Measurements from ENCODE around the gene LSP1. TPM values are rescaled to one million over a fixed set of nuclear protein-coding genes. Genes with fewer than 3 reads are reported as not detected.

The LSP1 gene
- total RNA-seq, 1 donor from 2014 or later, result 2.5 TPM

DNA sequence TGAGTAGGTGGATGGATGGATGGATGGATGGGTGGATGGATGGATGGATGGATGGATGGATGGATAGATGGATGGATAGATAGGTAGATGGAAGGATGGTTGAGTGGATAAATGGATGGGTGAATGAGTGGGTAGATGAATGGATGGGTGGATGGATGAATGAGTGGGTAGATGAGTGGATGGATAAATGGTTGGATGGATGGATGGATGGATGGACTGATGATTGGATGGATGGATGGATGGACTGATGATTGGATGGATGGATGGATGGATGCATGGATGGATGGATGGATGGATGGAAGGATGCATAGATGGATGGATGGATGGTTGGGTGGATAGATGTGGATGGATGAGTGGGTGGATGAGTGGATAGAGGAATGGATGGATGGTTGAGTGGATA lies 31.3 kb upstream of the LSP1 start:
- peaks cover 5% of the 10 kb centered on the region for H3K36me3 Mint-ChIP-seq (ENCODE audit: unreplicated experiment)
- H3K27me3 Mint-ChIP-seq (ENCODE audit: unreplicated experiment), result peaks cover 8% of the 10 kb centered on the region
- no peak for DNase-seq
- no peak overlapping the region for H3K27ac Mint-ChIP-seq (ENCODE audit: unreplicated experiment)
- no peaks in the 10 kb centered on the region for H3K4me1 Mint-ChIP-seq (ENCODE audit: low read depth, unreplicated experiment)
- no peaks in the 10 kb centered on the region for H3K9me3 Mint-ChIP-seq (ENCODE audit: unreplicated experiment)
- no peak overlapping the region for H3K4me3 Mint-ChIP-seq (ENCODE audit: unreplicated experiment)
- TF ChIP-seq, protein P1, sequence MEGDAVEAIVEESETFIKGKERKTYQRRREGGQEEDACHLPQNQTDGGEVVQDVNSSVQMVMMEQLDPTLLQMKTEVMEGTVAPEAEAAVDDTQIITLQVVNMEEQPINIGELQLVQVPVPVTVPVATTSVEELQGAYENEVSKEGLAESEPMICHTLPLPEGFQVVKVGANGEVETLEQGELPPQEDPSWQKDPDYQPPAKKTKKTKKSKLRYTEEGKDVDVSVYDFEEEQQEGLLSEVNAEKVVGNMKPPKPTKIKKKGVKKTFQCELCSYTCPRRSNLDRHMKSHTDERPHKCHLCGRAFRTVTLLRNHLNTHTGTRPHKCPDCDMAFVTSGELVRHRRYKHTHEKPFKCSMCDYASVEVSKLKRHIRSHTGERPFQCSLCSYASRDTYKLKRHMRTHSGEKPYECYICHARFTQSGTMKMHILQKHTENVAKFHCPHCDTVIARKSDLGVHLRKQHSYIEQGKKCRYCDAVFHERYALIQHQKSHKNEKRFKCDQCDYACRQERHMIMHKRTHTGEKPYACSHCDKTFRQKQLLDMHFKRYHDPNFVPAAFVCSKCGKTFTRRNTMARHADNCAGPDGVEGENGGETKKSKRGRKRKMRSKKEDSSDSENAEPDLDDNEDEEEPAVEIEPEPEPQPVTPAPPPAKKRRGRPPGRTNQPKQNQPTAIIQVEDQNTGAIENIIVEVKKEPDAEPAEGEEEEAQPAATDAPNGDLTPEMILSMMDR (IDR thresholded peaks at IDR 0.05; ENCODE audit: partially characterized antibody, unreplicated experiment), result no peak

DNA sequence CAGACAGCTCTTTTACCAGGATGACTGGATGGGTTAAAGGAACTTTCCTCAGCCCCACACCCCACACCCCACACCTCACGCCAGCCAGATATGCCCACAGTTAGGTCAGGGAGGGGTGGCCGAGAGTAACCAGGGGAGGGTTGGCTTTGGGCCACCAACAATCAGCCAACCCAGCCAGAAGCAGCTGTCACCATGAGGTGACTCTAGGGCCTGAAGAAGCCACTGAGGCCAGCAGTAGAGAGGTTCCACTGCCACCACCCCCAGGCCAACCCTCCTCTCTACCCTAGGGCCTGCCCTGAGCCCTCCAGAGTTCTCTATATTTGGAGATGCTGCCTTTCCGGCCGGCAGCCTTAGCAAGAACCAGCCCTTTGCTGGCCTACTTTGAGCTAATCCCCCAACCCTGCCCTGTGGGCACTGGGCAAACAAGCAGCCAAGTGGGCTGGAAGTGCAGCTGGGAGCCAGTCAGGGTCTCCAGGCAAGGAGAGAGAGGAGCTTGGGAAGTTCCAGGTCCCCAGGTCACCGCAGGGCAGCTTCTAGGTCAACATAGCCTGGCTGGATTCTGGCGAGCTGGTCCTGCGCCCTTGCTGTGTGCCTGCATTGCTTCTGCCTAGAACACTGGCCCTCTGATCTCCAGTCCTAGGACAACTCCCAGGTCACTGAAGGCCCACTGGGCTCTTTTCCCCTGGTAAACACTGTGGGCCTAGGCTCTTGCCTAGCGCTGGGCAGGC lies 30.1 kb upstream of the LSP1 start:
- H3K27me3 Mint-ChIP-seq (ENCODE audit: unreplicated experiment), result peaks cover 8% of the 10 kb centered on the region
- no peak overlapping the region for H3K27ac Mint-ChIP-seq (ENCODE audit: unreplicated experiment)
- peaks cover 5% of the 10 kb centered on the region for H3K36me3 Mint-ChIP-seq (ENCODE audit: unreplicated experiment)
- no peak for DNase-seq
- TF ChIP-seq, protein P1 (IDR thresholded peaks at IDR 0.05; ENCODE audit: partially characterized antibody, unreplicated experiment), result no peak
- H3K9me3 Mint-ChIP-seq (ENCODE audit: unreplicated experiment), result no peaks in the 10 kb centered on the region
- no peaks in the 10 kb centered on the region for H3K4me1 Mint-ChIP-seq (ENCODE audit: low read depth, unreplicated experiment)
- no peak overlapping the region for H3K4me3 Mint-ChIP-seq (ENCODE audit: unreplicated experiment)

DNA sequence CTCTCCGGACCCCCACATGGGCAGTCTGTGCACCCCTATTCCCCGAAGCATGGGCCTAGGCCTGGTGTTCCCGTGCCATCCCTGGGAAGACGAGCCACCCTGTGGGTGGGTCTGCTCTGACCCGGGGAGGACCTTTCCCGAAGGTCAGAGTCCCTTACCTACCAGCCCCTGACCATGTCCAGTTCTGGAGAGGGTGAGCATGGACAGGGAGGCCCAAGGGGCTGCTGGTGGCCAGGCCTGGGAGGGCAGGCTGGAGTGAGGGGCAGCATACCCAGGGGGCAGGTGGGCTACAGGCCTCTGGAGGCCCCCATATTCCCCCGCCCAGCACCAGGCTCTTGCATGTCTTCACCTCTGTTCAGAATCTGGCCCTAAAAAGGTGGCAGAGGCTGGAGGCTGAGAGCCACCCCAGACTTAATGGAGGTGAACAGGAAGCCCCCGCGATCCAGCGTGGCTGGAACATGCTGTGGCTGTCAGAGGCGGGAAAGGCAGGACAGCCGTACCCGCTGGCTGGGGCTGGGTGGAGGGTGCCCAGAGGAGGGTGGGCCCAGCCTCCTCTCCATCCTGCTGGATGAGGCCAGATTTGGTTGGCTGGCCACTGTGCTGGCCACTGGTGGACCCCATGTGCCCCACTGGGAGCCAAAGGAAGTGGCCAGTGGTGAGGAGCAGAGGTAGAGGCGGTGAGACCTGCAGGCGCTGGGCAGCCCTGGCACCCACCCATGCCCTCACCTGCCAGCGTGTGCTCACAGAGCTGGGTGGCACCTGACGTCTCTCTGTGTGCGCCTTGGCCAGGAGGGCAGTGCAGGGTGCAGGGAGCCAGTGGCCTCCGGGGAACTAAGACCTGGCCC lies 29.3 kb upstream of the LSP1 start:
- Mint-ChIP-seq H3K4me3 (ENCODE audit: unreplicated experiment) (no peak overlapping the region), H3K36me3 (ENCODE audit: unreplicated experiment) (peaks cover 5% of the 10 kb centered on the region), H3K27ac (ENCODE audit: unreplicated experiment) (no peak overlapping the region), H3K27me3 (ENCODE audit: unreplicated experiment) (peaks cover 8% of the 10 kb centered on the region), H3K4me1 (ENCODE audit: low read depth, unreplicated experiment) (no peaks in the 10 kb centered on the region), H3K9me3 (ENCODE audit: unreplicated experiment) (no peaks in the 10 kb centered on the region)
- no peak for DNase-seq
- TF ChIP-seq, protein P1 (IDR thresholded peaks at IDR 0.05; ENCODE audit: partially characterized antibody, unreplicated experiment), result no peak

DNA sequence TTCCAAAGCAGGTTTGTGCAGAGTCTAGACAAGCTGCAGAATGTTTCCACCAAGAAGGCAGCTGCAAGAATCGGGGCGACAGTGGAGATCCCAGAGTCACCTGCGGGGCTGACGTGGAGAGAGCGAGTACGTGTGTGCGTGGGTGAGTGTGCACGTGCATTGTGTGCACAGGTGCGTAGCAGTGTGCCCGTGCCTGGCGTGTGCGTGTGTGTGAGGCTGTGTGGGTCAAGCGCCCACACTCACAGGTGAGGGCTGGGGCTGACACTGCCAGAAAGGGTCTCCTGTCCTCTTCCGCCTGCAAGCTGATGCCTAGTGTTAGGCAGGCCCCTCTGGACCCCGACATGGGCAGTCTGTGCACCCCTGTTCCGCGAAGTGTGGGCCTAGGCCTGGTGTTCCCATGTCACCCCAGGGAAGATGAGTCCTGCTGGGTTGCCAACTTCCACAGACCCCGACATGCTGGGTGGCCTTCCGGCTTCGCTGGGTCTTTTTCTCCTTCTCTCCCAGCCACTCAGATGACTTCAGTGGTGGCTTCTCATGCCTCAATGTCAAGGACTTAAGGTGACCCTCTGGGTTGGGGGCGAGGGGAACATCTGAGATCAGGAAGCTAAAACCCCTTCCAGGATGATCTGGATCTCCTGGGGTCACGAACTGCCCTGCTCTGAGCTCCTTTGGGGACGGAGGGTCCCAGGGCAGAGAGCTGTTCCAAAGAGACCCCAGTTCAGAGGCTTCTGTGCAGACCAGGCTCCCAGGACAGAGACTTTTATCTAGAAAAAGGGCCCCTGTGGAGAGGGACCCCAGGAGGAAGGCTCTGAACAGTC lies 28.5 kb upstream of the LSP1 start:
- no peak overlapping the region for H3K27ac Mint-ChIP-seq (ENCODE audit: unreplicated experiment)
- peaks cover 5% of the 10 kb centered on the region for H3K36me3 Mint-ChIP-seq (ENCODE audit: unreplicated experiment)
- no peak for DNase-seq
- peaks cover 10% of the 10 kb centered on the region for H3K27me3 Mint-ChIP-seq (ENCODE audit: unreplicated experiment)
- no peaks in the 10 kb centered on the region for H3K9me3 Mint-ChIP-seq (ENCODE audit: unreplicated experiment)
- H3K4me3 Mint-ChIP-seq (ENCODE audit: unreplicated experiment), result no peak overlapping the region
- TF ChIP-seq, protein P1 (IDR thresholded peaks at IDR 0.05; ENCODE audit: partially characterized antibody, unreplicated experiment), result no peak
- no peaks in the 10 kb centered on the region for H3K4me1 Mint-ChIP-seq (ENCODE audit: low read depth, unreplicated experiment)

Data from glutamatergic neuron (in vitro differentiated cells).